HCT116 (cell line): Measurements from ENCODE around the gene TRPM3. TPM values are rescaled to one million over a fixed set of nuclear protein-coding genes. Genes with fewer than 3 reads are reported as not detected.

Experiments
- ATAC-seq: fragments of 200-7000 bp; cut with Tn5 transposase; 2 replicates; pipeline ENCODE4 v1.9.1; 2020; ENCODE audit warnings: mild to moderate bottlenecking, moderate library complexity
- BruUV-seq: library from RNA; stranded (reverse); fragments of 400-500 nt; replicated peaks from 2 replicates; lab custom pipeline; 2021; lab: Mats Ljungman, UMichigan
- CTCF ChIA-PET: fragments of 300-600 bp; sonication (Branson Sonifier 250); formaldehyde crosslinking; loops from one replicate; lab custom pipeline; 2021; ENCODE audit warnings: antibody characterized with exemption; lab: Charles Lee
- POLR2A ChIA-PET: fragments of 300-600, 350-600 bp; sonication (Branson Sonifier 250); formaldehyde crosslinking; loops from one replicate; lab custom pipeline; 2021; ENCODE audit warnings: antibody characterized with exemption; lab: Charles Lee
- RAD21 ChIA-PET, 2 experiments: fragments of 300-600 bp; sonication (Branson Sonifier 250); formaldehyde crosslinking; loops; one replicate each; lab custom pipeline; 2023; ENCODE audit warnings: low total read pairs in 2 of 2; ENCODE audit not compliant: uncharacterized antibody in 2 of 2, unreplicated experiment in 2 of 2, low non-redundant PET in 1 of 2; lab: Charles Lee
- DNase-seq: peaks from one replicate; pipeline ENCODE4 v3.0.0-alpha.2; 2010; ENCODE audit warnings: low read depth, low spot score
- H2AFZ ChIP-seq: fragments of 200-600 bp; shearing (Covaris generic), sonication (generic); 2 replicates; pipeline ENCODE4 v1.6.1; 2017; ENCODE audit warnings: low read depth, mixed run types, mixed read lengths, antibody characterized with exemption, low read length; ENCODE audit not compliant: poor library complexity, severe bottlenecking
- H3K27ac ChIP-seq: 2 replicates; pipeline ENCODE4 v1.5.1; 2012; ENCODE audit warnings: low read depth, low read length
- H3K27me3 ChIP-seq: fragments of 200-600 bp; sonication (generic); 2 replicates; pipeline ENCODE4 v1.6.1; 2016; ENCODE audit warnings: mixed run types, low read length, mixed read lengths; ENCODE audit not compliant: insufficient read depth
- H3K36me3 ChIP-seq, 2 experiments: fragments of 200-500 bp in 1 of 2; fragments of 200-600 bp in 1 of 2; sonication (Bioruptor generic) in 1 of 2; sonication (generic) in 1 of 2; 2 replicates each; pipeline versions ENCODE4 v1.5.1 to v1.6.1; 2014 to 2016; ENCODE audit warnings: low read length in 2 of 2, inconsistent platforms in 1 of 2, mixed read lengths in 1 of 2, mixed run types in 1 of 2; ENCODE audit not compliant: insufficient read depth in 2 of 2, control insufficient read depth in 1 of 2
- H3K4me1 ChIP-seq, 2 experiments: fragments of 200-600 bp in 1 of 2; sonication (generic) in 1 of 2; 2 replicates each; pipeline versions ENCODE4 v1.5.1 to v1.6.1; 2012 to 2017; ENCODE audit warnings: low read length in 2 of 2, inconsistent platforms in 1 of 2, mild to moderate bottlenecking in 1 of 2, mixed read lengths in 1 of 2, mixed run types in 1 of 2, moderate library complexity in 1 of 2; ENCODE audit not compliant: insufficient read depth in 2 of 2, control insufficient read depth in 1 of 2
- H3K4me2 ChIP-seq: fragments of 200-600 bp; sonication (generic); 2 replicates; pipeline ENCODE4 v1.6.1; 2017; ENCODE audit warnings: mixed run types, low read length, mixed read lengths
- H3K4me3 ChIP-seq, 2 experiments: fragments of 200-600 bp in 1 of 2; sonication (generic) in 1 of 2; replicated peaks in 1 of 2; 2 replicates each; pipeline ENCODE4 v1.5.1; 2011 to 2016; ENCODE audit warnings: low read length in 2 of 2, control low read depth in 1 of 2, low read depth in 1 of 2, mild to moderate bottlenecking in 1 of 2, mixed read lengths in 1 of 2, mixed run types in 1 of 2
- H3K79me2 ChIP-seq: fragments of 200-600 bp; sonication (generic); 2 replicates; pipeline ENCODE4 v1.6.1; 2017; ENCODE audit warnings: mild to moderate bottlenecking, mixed run types, low read length, moderate library complexity, mixed read lengths; ENCODE audit not compliant: insufficient read depth
- H3K9ac ChIP-seq: fragments of 200-600 bp; sonication (generic); 2 replicates; pipeline ENCODE4 v1.6.1; 2016; ENCODE audit warnings: low read length, mixed read lengths
- H3K9me2 ChIP-seq: fragments of 200-600 bp; sonication (generic), shearing (Covaris generic); 2 replicates; pipeline ENCODE4 v1.6.1; 2017; ENCODE audit warnings: mixed run types, mild to moderate bottlenecking, moderate library complexity; ENCODE audit not compliant: insufficient read depth
- H3K9me3 ChIP-seq, 2 experiments: fragments of 200-500 bp in 1 of 2; fragments of 200-600 bp in 1 of 2; sonication (Bioruptor generic) in 1 of 2; sonication (generic) in 1 of 2; 2 replicates each; pipeline ENCODE4 v1.6.1; 2014 to 2017; ENCODE audit warnings: low read length in 2 of 2, mixed read lengths in 2 of 2, inconsistent platforms in 1 of 2, low read depth in 1 of 2, mild to moderate bottlenecking in 1 of 2, mixed run types in 1 of 2, moderate library complexity in 1 of 2; ENCODE audit not compliant: control insufficient read depth in 1 of 2, insufficient read depth in 1 of 2
- H4K20me1 ChIP-seq: fragments of 200-600 bp; sonication (generic), shearing (Covaris generic); 2 replicates; pipeline ENCODE4 v1.6.1; 2017; ENCODE audit warnings: mixed run types, mild to moderate bottlenecking, moderate library complexity; ENCODE audit not compliant: insufficient read depth
- CEBPB ChIP-seq: IDR thresholded peaks from 2 replicates; pipeline ENCODE4 v1.6.1; 2012; ENCODE audit warnings: low read depth
- EGR1 ChIP-seq: IDR thresholded peaks from 2 replicates; pipeline ENCODE4 v1.6.1; 2012; ENCODE audit warnings: low read depth
- ELF1 ChIP-seq: IDR thresholded peaks from 2 replicates; pipeline ENCODE4 v1.6.1; 2012; ENCODE audit warnings: low read depth, borderline replicate concordance
- EZH2 ChIP-seq: fragments of 200-600 bp; sonication (generic); IDR thresholded peaks from 2 replicates; pipeline ENCODE4 v1.6.1; 2017; ENCODE audit warnings: antibody characterized with exemption, mixed run types
- EZH2phosphoT487 ChIP-seq: fragments of 200-600 bp; IDR thresholded peaks from 2 replicates; pipeline ENCODE4 v1.6.1; 2018; ENCODE audit warnings: antibody characterized with exemption, borderline replicate concordance
- FOSL1 ChIP-seq: IDR thresholded peaks from 2 replicates; pipeline ENCODE4 v1.6.1; 2012; ENCODE audit warnings: low read depth
- JUND ChIP-seq: IDR thresholded peaks from 2 replicates; pipeline ENCODE4 v1.6.1; 2012
- POLR2A ChIP-seq: IDR thresholded peaks from 2 replicates; pipeline ENCODE4 v1.7.0; 2011; ENCODE audit warnings: borderline replicate concordance; ENCODE audit not compliant: insufficient read depth, insufficient read length; ENCODE audit errors: extremely low read depth
- POLR2AphosphoS5 ChIP-seq: IDR thresholded peaks from 2 replicates; pipeline ENCODE4 v1.6.1; 2011; ENCODE audit warnings: mild to moderate bottlenecking, low read depth, low read length, moderate library complexity
- RAD21 ChIP-seq: IDR thresholded peaks from 2 replicates; pipeline ENCODE4 v1.6.1; 2012; ENCODE audit warnings: low read depth, mild to moderate bottlenecking
- SIN3A ChIP-seq: IDR thresholded peaks from 2 replicates; pipeline ENCODE4 v1.6.1; 2012; ENCODE audit warnings: low read depth
- SRF ChIP-seq: IDR thresholded peaks from 2 replicates; pipeline ENCODE4 v1.6.1; 2012; ENCODE audit warnings: low read depth
- TCF7L2 ChIP-seq: IDR thresholded peaks from 2 replicates; pipeline ENCODE4 v1.7.0; 2011; ENCODE audit warnings: borderline replicate concordance, inconsistent platforms; ENCODE audit not compliant: insufficient read depth, insufficient read length; ENCODE audit errors: extremely low read depth
- YY1 ChIP-seq: IDR thresholded peaks from 2 replicates; pipeline ENCODE4 v1.6.1; 2011; ENCODE audit warnings: low read length, low read depth, moderate library complexity, mild to moderate bottlenecking; ENCODE audit not compliant: insufficient replicate concordance; ENCODE audit errors: extremely low read depth
- ZFX ChIP-seq: fragments of 450-650 bp; IDR thresholded peaks from 2 replicates; pipeline ENCODE4 v1.6.1; 2017
- ZNF274 ChIP-seq: fragments of 200-500 bp; sonication (Bioruptor generic); IDR thresholded peaks from 2 replicates; pipeline ENCODE4 v1.6.1; 2014; ENCODE audit warnings: mild to moderate bottlenecking, low read depth, low read length, inconsistent platforms
- intact Hi-C: fragments of 100-400 bp; cut with micrococcal nuclease; formaldehyde crosslinking; loops from 2 replicates; pipeline ENCODE4 v1.10.0; 2022
- total RNA-seq: library from RNA; stranded (reverse); gene quantifications from one replicate; pipeline ENCODE4 v1.2.1, GENCODE V29; 2021; ENCODE audit not compliant: unreplicated experiment
- TF ChIP-seq, protein P1 (sequence below): IDR thresholded peaks from 2 replicates; pipeline ENCODE4 v1.6.1; 2012
- TF ChIP-seq, protein P2 (sequence below): IDR thresholded peaks from 2 replicates; pipeline ENCODE4 v1.6.1; 2012
- TF ChIP-seq, protein P3 (sequence below): IDR thresholded peaks from 2 replicates; pipeline ENCODE4 v1.6.1; 2012; ENCODE audit warnings: low read depth
- TF ChIP-seq, protein P4 (sequence below), 3 experiments: fragments of 200-600 bp in 1 of 3; sonication (generic) in 1 of 3; IDR thresholded peaks in 2 of 3; conservative IDR thresholded peaks in 1 of 3; 2 replicates each; pipeline ENCODE4 v1.5.1; 2012 to 2017; ENCODE audit warnings: low read depth in 2 of 3, low read length in 2 of 3, antibody characterized with exemption in 1 of 3, borderline replicate concordance in 1 of 3, control low read depth in 1 of 3, mild to moderate bottlenecking in 1 of 3, mixed read lengths in 1 of 3, mixed run types in 1 of 3, moderate library complexity in 1 of 3; ENCODE audit not compliant: insufficient read depth in 1 of 3

Gene TRPM3
- total RNA-seq, 1 experiment from 2014 or later: not detected

DNA sequence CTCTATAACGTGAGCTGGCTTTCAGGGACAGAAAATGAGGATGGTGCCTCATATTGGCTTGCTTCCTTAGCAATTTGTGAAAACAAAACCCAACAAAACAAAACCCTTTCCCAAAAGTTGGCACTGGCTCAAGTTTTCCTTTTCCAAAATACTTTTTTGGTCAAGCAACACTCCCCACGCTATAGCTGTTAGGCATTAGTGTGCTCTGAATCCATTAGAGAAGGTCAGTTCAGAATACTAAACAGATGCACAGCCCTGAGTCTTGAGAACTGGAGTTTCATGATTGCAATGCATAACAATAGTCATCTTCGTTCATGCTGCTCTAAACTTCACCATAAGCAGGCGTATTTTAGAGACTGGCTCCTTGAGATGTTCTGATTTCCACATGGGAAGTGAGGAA, 534.9 kb downstream of the TRPM3 start:
- no TSS peak for BruUV-seq
- no peak overlapping the region for H2AFZ ChIP-seq
- CTCF ChIA-PET: interaction anchor here (1.6 kb wide), 1 partner anchor 16 kb away, joined by 4 read pairs; no protein-coding TSS in a partner anchor

More for the DNA sequence above, 534.9 kb downstream of the TRPM3 start:
- Histone ChIP-seq H3K79me2 (no peaks in the 10 kb centered on the region), H3K4me1 (no peaks in the 10 kb centered on the region), H3K27me3 (peaks cover 4% of the 10 kb centered on the region; the same call in 1 of the 2 replicates), H3K9me3 (no peaks in the 10 kb centered on the region), H3K36me3 (no peaks in the 10 kb centered on the region), H3K9ac (no peak overlapping the region), H3K4me3 (no peak overlapping the region), H4K20me1 (no peaks in the 10 kb centered on the region), H3K27ac (no peak overlapping the region), H3K9me2 (no peaks in the 10 kb centered on the region), H3K4me2 (no peak overlapping the region)
- RAD21 ChIA-PET: no interaction called here
- ATAC-seq (no peak), DNase-seq (no peak)
- intact Hi-C loops: no loop called here
- POLR2A ChIA-PET: no interaction called here
- TF ChIP-seq, protein P1, sequence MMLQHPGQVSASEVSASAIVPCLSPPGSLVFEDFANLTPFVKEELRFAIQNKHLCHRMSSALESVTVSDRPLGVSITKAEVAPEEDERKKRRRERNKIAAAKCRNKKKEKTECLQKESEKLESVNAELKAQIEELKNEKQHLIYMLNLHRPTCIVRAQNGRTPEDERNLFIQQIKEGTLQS: no peak
- TF ChIP-seq EZH2 (no peak), ZFX (no peak), POLR2AphosphoS5 (no peak), SRF (no peak), JUND (no peak), RAD21 (no peak), ZNF274 (no peak), SIN3A (no peak), TCF7L2 (no peak), CEBPB (no peak), EGR1 (no peak), YY1 (no peak), EZH2phosphoT487 (no peak), FOSL1 (no peak), ELF1 (no peak), POLR2A (no peak)
- TF ChIP-seq, protein P2, sequence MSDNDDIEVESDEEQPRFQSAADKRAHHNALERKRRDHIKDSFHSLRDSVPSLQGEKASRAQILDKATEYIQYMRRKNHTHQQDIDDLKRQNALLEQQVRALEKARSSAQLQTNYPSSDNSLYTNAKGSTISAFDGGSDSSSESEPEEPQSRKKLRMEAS: no peak
- TF ChIP-seq, protein P3, sequence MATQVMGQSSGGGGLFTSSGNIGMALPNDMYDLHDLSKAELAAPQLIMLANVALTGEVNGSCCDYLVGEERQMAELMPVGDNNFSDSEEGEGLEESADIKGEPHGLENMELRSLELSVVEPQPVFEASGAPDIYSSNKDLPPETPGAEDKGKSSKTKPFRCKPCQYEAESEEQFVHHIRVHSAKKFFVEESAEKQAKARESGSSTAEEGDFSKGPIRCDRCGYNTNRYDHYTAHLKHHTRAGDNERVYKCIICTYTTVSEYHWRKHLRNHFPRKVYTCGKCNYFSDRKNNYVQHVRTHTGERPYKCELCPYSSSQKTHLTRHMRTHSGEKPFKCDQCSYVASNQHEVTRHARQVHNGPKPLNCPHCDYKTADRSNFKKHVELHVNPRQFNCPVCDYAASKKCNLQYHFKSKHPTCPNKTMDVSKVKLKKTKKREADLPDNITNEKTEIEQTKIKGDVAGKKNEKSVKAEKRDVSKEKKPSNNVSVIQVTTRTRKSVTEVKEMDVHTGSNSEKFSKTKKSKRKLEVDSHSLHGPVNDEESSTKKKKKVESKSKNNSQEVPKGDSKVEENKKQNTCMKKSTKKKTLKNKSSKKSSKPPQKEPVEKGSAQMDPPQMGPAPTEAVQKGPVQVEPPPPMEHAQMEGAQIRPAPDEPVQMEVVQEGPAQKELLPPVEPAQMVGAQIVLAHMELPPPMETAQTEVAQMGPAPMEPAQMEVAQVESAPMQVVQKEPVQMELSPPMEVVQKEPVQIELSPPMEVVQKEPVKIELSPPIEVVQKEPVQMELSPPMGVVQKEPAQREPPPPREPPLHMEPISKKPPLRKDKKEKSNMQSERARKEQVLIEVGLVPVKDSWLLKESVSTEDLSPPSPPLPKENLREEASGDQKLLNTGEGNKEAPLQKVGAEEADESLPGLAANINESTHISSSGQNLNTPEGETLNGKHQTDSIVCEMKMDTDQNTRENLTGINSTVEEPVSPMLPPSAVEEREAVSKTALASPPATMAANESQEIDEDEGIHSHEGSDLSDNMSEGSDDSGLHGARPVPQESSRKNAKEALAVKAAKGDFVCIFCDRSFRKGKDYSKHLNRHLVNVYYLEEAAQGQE: no peak
- TF ChIP-seq, protein P4, sequence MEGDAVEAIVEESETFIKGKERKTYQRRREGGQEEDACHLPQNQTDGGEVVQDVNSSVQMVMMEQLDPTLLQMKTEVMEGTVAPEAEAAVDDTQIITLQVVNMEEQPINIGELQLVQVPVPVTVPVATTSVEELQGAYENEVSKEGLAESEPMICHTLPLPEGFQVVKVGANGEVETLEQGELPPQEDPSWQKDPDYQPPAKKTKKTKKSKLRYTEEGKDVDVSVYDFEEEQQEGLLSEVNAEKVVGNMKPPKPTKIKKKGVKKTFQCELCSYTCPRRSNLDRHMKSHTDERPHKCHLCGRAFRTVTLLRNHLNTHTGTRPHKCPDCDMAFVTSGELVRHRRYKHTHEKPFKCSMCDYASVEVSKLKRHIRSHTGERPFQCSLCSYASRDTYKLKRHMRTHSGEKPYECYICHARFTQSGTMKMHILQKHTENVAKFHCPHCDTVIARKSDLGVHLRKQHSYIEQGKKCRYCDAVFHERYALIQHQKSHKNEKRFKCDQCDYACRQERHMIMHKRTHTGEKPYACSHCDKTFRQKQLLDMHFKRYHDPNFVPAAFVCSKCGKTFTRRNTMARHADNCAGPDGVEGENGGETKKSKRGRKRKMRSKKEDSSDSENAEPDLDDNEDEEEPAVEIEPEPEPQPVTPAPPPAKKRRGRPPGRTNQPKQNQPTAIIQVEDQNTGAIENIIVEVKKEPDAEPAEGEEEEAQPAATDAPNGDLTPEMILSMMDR (IDR thresholded peaks at IDR 0.05 in 2 of 3, conservative IDR thresholded peaks at IDR 0.05 in 1 of 3; ENCODE audit: borderline replicate concordance in 1 of 3, insufficient read depth in 1 of 3, low read depth in 2 of 3, low read length in 2 of 3): no peak
